LHCN-M2 (cell line): ENCODE measurements around the gene TTLL11. TPM values are rescaled to one million over a fixed set of nuclear protein-coding genes. Genes with fewer than 3 reads are reported as not detected.

Experiments used
- DNase-seq: peaks from one replicate; pipeline ENCODE4 v3.0.0-alpha.2; 2012; ENCODE audit warnings: low read depth
- total RNA-seq: library from RNA; depleted of rRNA; stranded (reverse); fragments of >200 nt; gene quantifications from 2 replicates; pipeline ENCODE4 v1.2.3, GENCODE V29; 2014; rRNA removed

The TTLL11 gene
- total RNA-seq, 1 experiment from 2014 or later = 3.4 TPM

DNA sequence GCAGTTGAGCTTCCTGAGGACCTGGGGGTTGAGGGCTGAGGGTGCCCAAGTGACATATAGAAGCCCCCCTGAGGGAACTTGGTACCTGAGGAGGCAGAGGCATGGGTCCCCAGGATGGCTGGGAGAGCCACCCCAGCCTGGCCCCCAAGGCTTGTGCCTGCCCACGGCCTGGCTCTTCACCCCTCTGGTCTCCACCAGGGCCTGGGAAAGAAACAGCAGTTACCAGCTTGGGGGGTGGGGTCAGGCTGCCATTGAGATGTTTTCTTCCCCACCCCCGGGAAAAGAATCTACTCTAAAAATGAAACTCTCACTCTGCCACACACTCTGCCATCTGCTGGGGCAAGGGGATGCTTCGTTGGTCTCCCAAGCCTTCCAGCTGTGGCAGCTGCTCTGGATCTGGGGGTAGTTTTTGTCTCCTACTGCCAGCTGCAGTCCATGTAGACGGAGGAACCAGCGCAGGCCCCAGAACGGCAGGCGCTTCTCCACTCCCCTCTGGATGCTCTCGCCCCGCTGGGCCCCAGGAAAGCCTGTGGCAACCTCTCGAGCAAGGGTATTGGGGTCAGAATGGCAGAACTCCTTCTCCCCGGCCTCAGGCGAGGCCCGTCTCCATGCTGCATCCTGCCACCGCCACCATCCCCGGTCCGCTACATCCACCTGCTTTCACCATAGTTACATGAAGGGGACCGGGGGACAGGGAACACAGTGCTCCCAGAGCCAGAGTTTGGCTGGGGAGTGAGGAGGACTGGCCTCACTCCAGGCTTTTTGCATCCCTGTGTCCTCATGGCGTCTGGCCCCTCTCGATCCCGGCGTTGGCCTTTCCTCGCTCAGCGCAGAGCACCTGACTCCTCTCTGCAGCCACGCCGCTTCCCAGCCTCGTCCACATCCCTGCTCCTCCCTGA, 318.1 kb downstream of the TTLL11 start:
- DNase-seq = no peak

GRCh38 chr9:121773954-121774714, 319.0 kb downstream of the TTLL11 start:
- DNase-seq = no peak

DNA sequence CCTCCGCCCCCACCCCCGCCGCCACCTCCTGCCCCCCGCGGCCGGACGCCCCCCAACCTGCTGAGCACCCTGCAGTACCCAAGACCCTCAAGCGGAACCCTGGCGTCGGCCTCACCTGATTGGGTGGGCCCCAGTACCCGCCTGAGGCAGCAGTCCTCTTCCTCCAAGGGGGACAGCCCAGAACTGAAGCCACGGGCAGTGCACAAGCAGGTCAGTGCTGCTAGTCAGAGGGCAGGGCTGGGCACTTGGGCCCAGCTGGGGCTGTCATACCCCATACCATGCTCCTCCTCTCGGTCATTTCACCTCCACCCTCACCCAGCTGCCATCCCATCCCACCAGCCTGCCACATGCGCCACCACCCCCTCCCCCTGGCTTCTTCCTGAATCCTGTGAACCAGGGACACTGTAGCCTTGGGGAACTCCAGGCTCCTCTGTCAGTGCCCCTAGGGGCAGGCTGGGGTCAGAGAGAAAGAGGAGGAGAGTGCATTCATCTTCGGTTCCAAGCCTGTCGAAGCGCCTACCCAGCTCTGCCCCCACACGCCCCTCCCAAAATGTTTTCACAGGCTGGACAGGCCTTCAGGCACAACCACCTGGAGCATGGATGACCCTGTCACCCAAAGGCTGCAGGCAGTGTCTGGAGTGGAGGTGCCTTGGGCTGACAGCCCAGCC, 319.7 kb downstream of the TTLL11 start:
- DNase-seq = no peak

DNA sequence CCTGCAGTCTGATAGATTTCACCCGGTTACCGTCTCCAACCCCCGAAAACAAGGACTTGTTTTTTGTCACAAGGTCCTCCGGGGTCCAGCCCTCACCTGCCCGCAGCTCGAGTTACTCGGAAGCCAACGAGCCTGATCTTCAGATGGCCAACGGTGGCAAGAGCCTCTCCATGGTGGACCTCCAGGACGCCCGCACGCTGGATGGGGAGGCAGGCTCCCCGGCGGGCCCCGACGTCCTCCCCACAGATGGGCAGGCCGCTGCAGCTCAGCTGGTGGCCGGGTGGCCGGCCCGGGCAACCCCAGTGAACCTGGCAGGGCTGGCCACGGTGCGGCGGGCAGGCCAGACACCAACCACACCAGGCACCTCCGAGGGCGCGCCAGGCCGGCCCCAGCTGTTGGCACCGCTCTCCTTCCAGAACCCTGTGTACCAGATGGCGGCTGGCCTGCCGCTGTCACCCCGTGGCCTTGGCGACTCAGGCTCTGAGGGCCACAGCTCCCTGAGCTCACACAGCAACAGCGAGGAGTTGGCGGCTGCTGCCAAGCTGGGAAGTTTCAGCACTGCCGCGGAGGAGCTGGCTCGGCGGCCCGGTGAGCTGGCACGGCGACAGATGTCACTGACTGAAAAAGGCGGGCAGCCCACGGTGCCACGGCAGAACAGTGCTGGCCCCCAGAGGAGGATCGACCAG, 320.4 kb downstream of the TTLL11 start:
- no peak for DNase-seq

Other genes with a start within 250 kb of the TTLL11 start
- gene NDUFA8, start 66.5 kb upstream of the TTLL11 start, total RNA-seq = 40.8 and 47.9 TPM in 2 replicates
- not detected in 2 replicates for gene MORN5, start 66.6 kb upstream of the TTLL11 start, total RNA-seq
- gene LHX6, start 135.6 kb upstream of the TTLL11 start, total RNA-seq = 0.06 TPM in 1 of 2 replicates, not detected in the other
- 15.3 and 16.1 TPM in 2 replicates for gene RBM18, start 171.5 kb upstream of the TTLL11 start, total RNA-seq
- 46.6 and 51.6 TPM in 2 replicates for gene MRRF, start 171.6 kb upstream of the TTLL11 start, total RNA-seq